D721Med (cell line): ENCODE data around the gene TCP11L2.
"Not testable (repeated sequence)": the region's sequence is repeated elsewhere in the genome, so short reads cannot be mapped to it uniquely, and the experiment has no call there.

Experiments
- DNase-seq: peaks from one replicate; pipeline ENCODE4 v3.0.0; 2011; ENCODE audit warnings: low spot score; ENCODE audit not compliant: insufficient read length
- FAIRE-seq: peaks from 2 replicates; lab custom pipeline; 2011; peaks lifted over from hg19 to GRCh38; lab: Jason Lieb, UNC
- CTCF ChIP-seq: IDR thresholded peaks from 2 replicates; pipeline ENCODE4 v1.5.1; 2012; ENCODE audit warnings: mild to moderate bottlenecking, control low read depth; ENCODE audit not compliant: insufficient read depth; ENCODE audit errors: missing control alignments

Gene TCP11L2

DNA sequence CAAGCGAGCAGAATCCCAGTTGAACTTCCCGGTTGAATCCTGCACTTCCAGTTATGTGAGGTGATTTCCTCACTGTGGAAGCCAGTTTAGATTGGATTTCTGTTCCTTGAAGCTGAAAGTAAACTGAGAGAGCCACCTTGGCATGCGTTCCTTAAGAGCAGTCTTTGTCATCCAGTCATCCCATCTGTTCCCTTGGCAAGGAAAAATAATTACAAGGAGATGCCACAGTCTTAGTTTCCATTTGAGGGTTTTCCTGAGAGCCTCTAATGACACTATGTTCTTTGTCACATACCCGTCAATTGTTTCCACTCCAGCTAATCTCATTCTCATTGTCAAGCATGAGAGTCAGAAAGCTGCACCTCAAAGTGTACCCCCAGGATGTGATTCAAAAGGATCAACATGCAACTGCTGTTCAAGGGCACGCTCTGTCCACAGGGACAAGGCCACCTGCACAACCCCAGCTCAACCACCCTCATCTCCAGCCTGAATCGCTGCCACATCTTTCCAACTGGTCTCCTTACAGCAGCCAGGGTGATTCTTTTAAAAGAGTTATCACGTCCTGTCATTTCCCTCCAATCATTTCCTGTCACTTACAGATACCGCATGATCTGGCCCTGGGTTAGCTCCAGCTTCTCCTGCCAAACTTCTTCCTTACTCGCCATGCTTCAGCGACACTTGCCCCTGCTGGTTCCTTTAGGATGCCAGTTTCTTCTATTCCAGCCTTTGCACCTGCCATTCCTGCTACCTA is 18.0 kb upstream of the TCP11L2 start:
- no peak for DNase-seq
- TF ChIP-seq CTCF = no peak
- no peak for FAIRE-seq

- no peak for DNase-seq
- FAIRE-seq = no peak
- TF ChIP-seq CTCF = no peak
Measured at GRCh38 chr12:106285982-106286381, 16.6 kb upstream of the TCP11L2 start.

DNA sequence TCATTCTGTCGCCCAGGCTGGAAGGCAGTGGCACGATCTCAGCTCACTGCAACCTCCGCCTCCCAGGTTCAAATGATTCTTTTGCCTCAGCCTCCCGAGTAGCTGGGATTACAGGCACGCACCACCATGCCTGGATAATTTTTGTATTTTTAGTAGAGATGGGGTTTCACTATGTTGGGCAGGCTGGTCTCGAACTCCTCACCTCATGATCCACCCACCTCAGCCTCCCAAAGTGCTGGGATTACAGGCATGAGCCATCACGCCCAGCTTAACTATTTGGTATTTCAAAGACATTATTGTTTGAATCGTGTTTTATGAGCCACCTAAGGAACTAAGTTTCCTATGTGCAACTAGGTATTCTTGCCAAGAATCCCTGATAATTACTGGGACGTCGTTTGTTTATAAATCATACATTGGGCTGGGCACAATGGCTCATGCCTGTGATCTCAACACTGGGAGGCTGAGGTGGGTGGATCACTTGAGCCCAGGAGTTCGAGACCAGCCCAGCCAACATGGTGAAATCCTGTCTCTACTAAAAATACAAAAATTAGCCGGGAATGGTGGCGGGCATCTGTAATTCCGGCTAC is 15.9 kb upstream of the TCP11L2 start:
- DNase-seq, FAIRE-seq: not testable (repeated sequence)

DNA sequence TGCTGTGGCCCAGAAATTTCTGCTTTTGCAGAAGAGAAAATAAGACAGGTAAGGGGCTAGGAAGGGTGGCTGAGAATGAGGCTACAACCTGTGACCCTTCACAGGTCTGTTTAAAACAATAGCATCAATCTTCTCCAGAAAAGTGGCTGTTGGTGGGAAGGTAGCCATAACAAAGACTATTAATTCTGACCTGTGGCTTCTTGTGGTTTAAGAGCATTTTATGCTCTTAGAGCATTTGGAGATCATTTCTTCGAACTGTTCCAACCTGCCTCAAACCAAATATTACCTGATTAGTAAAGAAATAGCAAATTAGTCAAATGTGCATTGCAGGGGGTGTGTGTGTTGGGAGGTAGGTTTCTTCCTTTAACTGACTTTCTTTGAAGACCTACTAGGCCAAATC is 15.2 kb upstream of the TCP11L2 start:
- no peak for FAIRE-seq
- no peak for DNase-seq
- TF ChIP-seq CTCF = no peak

GRCh38 chr12:106288101-106288493 is 14.4 kb upstream of the TCP11L2 start:
- no peak for TF ChIP-seq CTCF
- FAIRE-seq (no peak), DNase-seq (no peak)

- FAIRE-seq (no peak), DNase-seq (no peak)
- TF ChIP-seq CTCF = no peak
Measured at GRCh38 chr12:106288494-106289195, 13.9 kb upstream of the TCP11L2 start.

- FAIRE-seq = no peak
- DNase-seq = no peak
- TF ChIP-seq CTCF = no peak
Measured at GRCh38 chr12:106289196-106289681, 13.3 kb upstream of the TCP11L2 start.
